GM10266 (cell line): ENCODE results near the gene AGXT.

Source experiments
- DNase-seq: peaks from one replicate; pipeline ENCODE4 v3.0.0; 2012; ENCODE audit errors: extremely low spot score
- TF ChIP-seq, protein P1 (sequence below): IDR thresholded peaks from 2 replicates; pipeline ENCODE4 v1.5.1; 2012; ENCODE audit warnings: mild to moderate bottlenecking, low read depth; ENCODE audit not compliant: control insufficient read depth, insufficient read depth; ENCODE audit errors: missing control alignments

AGXT gene

GRCh38 chr2:240921311-240921994 lies 52.8 kb downstream of the AGXT start:
- DNase-seq: no peak

DNA sequence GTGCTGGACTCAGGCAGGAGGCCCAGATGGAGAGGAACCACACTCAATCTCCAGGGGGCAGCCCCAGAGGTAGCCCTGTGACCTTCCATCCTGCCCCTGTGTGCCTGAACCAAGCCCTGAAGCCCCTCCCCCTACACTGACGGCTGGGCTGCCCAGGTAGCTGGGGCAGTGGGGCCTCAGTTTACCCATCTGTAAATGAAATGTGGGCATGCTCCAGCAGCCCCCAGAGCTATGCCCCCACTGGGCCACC lies 53.3 kb downstream of the AGXT start:
- DNase-seq: no peak
- TF ChIP-seq, protein P1, sequence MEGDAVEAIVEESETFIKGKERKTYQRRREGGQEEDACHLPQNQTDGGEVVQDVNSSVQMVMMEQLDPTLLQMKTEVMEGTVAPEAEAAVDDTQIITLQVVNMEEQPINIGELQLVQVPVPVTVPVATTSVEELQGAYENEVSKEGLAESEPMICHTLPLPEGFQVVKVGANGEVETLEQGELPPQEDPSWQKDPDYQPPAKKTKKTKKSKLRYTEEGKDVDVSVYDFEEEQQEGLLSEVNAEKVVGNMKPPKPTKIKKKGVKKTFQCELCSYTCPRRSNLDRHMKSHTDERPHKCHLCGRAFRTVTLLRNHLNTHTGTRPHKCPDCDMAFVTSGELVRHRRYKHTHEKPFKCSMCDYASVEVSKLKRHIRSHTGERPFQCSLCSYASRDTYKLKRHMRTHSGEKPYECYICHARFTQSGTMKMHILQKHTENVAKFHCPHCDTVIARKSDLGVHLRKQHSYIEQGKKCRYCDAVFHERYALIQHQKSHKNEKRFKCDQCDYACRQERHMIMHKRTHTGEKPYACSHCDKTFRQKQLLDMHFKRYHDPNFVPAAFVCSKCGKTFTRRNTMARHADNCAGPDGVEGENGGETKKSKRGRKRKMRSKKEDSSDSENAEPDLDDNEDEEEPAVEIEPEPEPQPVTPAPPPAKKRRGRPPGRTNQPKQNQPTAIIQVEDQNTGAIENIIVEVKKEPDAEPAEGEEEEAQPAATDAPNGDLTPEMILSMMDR: no peak

More at GRCh38 chr2:240921311-240921994, 52.8 kb downstream of the AGXT start:
- TF ChIP-seq, protein P1: no peak

DNA sequence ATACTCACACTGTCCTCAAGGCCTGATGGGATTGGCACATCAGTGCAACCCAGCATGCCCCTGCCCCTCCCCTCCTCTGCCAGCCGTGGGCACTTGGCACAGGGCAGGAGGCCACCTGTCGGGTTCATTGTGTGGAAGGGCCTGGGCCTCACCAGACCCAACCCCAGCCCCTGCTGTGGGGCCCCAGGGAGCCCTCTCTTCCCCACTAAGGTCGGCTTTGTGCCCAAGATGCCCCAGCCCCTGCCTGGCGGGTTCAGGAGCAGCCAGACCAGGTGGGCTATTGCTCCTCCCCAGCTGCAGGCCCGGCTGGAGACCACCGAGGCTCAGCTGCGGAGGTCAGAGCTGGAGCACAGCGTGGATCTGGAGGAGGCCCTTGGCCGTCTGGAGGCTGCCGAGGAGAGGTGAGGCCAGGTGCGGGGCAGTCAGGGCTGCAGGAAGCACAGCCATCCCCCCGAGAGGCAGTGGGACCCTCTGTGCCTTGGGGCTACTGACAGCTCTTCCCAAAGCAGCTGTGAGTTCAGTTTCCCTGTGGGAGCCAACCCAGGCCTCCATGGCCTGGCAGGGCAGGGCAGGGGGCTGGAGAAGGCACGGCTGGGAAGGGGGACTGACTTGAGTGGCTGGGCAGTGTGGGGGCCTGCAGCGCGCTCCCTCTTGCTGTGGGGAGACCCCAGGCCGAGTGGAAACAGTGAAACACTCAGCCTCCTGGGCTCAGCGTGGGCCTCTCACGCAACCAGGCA lies 53.8 kb downstream of the AGXT start:
- DNase-seq: no peak
- TF ChIP-seq, protein P1: no peak

DNA sequence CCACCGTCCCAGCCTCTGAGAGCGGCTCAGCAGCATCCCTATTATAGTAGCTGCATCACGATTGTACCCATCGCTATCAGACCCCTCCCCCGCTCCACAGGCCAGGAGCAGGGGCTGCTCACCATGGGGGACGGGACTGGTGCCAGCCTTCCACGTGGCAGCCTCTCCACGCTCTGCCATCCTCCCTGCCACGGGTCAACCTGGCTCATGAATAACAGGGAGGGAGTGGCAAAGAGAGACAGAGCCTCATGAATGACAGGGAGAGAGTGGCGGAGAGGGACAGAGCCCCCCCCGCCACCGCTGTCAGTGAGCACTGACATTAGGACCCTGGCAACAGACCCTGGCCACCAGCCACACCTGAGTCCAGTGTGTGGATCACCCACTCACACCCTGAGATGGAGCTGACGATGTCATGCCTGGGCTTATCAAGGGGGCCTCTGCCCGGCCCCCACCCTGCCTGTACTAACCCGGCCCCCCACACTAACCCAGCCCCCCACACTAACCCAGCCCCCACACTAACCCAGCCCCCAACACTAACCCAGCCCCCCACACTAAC lies 54.4 kb downstream of the AGXT start:
- no peak for DNase-seq
- TF ChIP-seq, protein P1: no peak

DNA sequence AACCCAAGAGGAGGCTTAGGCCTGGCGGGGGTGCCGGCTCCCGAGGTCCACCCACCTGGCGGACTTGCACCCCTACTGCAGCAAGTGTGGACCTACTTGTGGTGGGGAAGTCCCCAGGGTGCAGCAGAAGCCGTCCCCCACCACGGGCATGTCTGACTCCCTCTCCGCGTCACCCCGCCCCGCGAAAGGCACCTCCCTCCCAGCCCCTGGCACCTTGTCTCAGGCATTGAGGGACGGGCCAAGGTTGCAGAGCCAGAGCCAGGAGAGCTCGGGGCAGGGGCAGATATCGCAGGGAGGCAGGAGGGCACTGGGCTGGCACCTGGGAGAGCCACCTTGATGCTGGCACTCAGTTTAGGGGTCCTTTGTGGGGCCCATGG lies 56.6 kb downstream of the AGXT start:
- TF ChIP-seq, protein P1: no peak
- no peak for DNase-seq

DNA sequence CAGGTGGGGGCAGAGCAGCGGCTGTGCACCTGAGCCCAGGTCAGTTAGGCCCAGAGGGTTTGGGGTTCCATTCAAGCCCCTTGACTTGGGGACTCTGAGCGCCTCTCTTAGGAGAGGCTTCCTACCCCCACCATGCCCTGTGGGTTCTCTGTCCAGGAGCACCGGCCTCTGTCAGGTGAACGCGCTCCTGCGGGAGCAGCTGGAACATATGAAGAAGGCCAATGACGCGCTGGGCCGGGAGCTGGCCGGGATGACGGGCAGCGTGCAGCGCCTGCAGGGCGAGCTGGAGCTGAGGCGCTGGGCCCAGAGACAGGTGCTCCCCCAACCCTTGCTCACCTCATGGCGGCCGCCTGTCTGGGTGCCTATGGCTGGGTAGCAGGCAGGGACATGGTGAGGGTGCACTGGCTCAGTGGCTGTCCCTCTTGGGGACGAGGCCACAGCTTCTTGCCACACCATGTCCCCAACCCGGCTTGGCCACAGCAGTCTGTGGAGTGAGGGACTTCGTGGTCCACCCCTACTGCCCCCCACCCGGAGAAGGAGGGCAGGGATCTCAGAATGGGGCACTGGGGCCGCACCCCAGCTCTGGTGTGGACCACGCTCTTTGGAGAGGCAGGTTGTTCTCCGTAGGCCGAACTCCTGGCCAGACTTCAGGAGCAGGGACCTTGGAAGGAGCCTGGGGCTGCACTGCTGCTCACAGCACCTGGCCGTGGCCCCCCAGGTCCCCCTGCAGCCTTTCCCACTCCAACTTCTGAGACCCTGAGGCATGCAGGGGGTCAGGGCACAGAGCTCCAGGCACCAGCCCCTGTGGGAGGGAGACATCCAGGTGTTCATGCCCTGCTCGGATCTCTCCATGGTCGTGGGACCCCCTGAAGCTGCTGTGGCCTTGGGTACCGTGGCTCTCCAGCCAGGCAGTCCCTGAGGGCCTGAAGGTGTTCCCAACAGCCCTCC lies 57.2 kb downstream of the AGXT start:
- TF ChIP-seq, protein P1: no peak
- no peak for DNase-seq
